ENCODE results near the gene SOWAHD. TPM values are rescaled to one million over a fixed set of nuclear protein-coding genes. Genes with fewer than 3 reads are reported as not detected.
"Not testable (repeated sequence)": the region's sequence is repeated elsewhere in the genome, so short reads cannot be mapped to it uniquely, and the experiment has no call there.

Gene SOWAHD
- total and polyA plus RNA-seq, 4 donors, result 0.10 to 2.5 (median 0.45) TPM

GRCh38 chrX:119791437-119792231 is 33.2 kb downstream of the SOWAHD start, which contains the start of gene RPL39 (continued):
- no peak for TF ChIP-seq FOXA2 (IDR thresholded peaks at IDR 0.05)

DNA sequence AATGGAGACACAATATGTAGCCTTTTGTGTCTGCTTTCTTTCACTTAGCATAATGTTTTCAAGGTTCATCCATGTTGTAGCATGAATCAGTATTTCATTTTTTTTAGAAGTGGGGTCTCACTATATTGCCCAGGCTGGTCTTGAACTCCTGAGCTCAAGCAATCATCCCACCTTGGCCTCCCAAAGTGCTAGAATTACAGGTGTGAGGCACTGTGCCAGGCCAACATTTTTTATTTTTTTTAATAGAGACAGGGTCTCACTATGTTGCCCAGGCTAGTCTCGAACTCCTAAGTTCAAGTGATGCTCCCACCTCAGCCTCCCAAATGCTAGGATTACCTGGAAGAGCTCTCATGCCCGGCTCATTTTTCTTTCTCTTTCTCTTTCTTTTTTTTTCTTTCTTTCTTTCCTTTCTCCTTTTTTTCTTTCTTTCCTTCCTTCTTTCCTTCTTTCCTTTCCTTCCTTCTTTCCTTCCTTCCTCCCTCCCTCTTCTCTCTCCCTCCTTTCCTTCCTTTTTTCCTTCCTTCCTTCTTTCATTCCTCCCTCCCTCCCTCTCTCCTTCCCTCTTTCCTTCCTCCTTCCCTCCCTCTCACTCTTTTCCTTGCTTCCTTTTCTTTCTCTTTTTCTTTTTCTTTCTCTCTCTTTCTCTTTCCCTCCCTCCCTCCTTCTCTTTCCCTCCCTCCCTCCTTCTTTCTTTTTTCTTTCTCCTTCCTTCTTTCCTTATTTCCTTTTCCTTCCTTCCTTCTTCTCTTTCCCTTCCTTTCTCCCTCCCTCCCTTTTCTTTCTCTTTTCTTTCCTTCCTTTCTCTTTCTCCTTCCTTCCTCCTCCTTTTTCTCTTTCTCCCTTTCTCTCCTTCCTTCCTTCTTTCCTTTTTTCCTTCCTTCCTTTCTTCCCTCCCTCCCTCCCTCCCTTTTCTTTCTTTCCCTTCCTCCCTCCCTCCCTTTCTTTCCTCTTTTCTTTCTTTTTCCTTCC is 43.1 kb downstream of the SOWAHD start:
- Histone ChIP-seq H3K27ac (ENCODE audit: low read depth in 1 of 2, low read length in 2 of 2) (no peak overlapping the region), H3K27me3 (ENCODE audit: control insufficient read depth in 4 of 4, insufficient read depth in 4 of 4, low read length in 3 of 4) (no peaks in the 10 kb centered on the region), H3K4me1 (ENCODE audit: control insufficient read depth in 4 of 4, insufficient read depth in 4 of 4, low read length in 3 of 4) (no peaks in the 10 kb centered on the region), H3K36me3 (ENCODE audit: control insufficient read depth in 4 of 4, insufficient read depth in 3 of 4, low read depth in 1 of 4, low read length in 3 of 4) (peaks cover 0 to 2% (median 0%) of the 10 kb centered on the region in 4 donors), H3K9me3 (ENCODE audit: control insufficient read depth in 4 of 4, low read length in 3 of 4) (no peaks in the 10 kb centered on the region), H3K9ac (ENCODE audit: low read depth in 1 of 2, low read length in 2 of 2) (no peak overlapping the region), H3K4me3 (ENCODE audit: low read depth in 1 of 3, low read length in 3 of 3) (no peak overlapping the region)
- no peak for DNase-seq (ENCODE audit: low spot score)
- no peak for TF ChIP-seq HNF4A (conservative IDR thresholded peaks at IDR 0.05)
- no peak for TF ChIP-seq JUND (IDR thresholded peaks at IDR 0.05)
- no peak for TF ChIP-seq RAD21 (IDR thresholded peaks at IDR 0.05)
- TF ChIP-seq EGR1 (IDR thresholded peaks at IDR 0.05; ENCODE audit: low read depth in 2 of 2), result no peak
- WGBS, result 91% methylated on average over 2 of the region's 2 CpGs

DNA sequence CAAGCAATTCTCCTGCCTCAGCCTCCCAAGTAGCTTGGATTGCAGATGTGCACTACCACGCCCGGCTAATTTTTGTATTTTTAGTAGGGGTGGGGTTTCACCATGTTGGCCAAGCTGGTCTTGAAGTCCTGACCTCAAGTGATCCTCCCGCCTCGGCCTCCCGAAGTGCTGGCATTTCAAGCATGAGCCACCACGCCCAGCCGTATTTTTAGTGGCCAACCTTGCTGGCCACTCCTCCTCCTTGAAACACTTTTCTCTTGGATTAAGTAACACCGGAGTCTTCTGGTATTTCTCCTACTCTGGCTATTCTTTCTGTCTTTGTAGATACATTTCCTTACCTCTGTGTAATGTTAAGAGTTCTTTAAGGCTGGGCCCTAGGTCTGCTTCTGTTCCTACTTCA is 44.2 kb downstream of the SOWAHD start:
- TF ChIP-seq ATF3 (IDR thresholded peaks at IDR 0.05) (no peak), HNF4A (conservative IDR thresholded peaks at IDR 0.05) (no peak), GABPA (IDR thresholded peaks at IDR 0.05 in 1 of 2, conservative IDR thresholded peaks at IDR 0.05 in 1 of 2) (no peak)
- 98% methylated on average over 8 of the region's 8 CpGs for WGBS

GRCh38 chrX:119808461-119808860 is 50.1 kb downstream of the SOWAHD start:
- not testable (repeated sequence) for H3K27me3 ChIP-seq (ENCODE audit: control insufficient read depth in 4 of 4, insufficient read depth in 4 of 4, low read length in 3 of 4); H3K4me3 ChIP-seq (ENCODE audit: low read depth in 1 of 3, low read length in 3 of 3); H3K27ac ChIP-seq (ENCODE audit: low read depth in 1 of 2, low read length in 2 of 2); H3K4me1 ChIP-seq (ENCODE audit: control insufficient read depth in 4 of 4, insufficient read depth in 4 of 4, low read length in 3 of 4); H3K9me3 ChIP-seq (ENCODE audit: control insufficient read depth in 4 of 4, low read length in 3 of 4); DNase-seq (ENCODE audit: low spot score); H3K9ac ChIP-seq (ENCODE audit: low read depth in 1 of 2, low read length in 2 of 2); H3K36me3 ChIP-seq (ENCODE audit: control insufficient read depth in 4 of 4, insufficient read depth in 3 of 4, low read depth in 1 of 4, low read length in 3 of 4)
- WGBS, result 51% methylated on average over 2 of the region's 4 CpGs

More for the DNA sequence above, 44.2 kb downstream of the SOWAHD start:
- DNase-seq (ENCODE audit: low spot score), result no peak
- H3K9me3 ChIP-seq (ENCODE audit: control insufficient read depth in 4 of 4, low read length in 3 of 4), result no peaks in the 10 kb centered on the region
- H3K27ac ChIP-seq (ENCODE audit: low read depth in 1 of 2, low read length in 2 of 2), result no peak overlapping the region
- H3K4me3 ChIP-seq (ENCODE audit: low read depth in 1 of 3, low read length in 3 of 3), result no peak overlapping the region
- no peak overlapping the region for H3K9ac ChIP-seq (ENCODE audit: low read depth in 1 of 2, low read length in 2 of 2)
- peaks cover 0 to 2% (median 0%) of the 10 kb centered on the region in 4 donors for H3K36me3 ChIP-seq (ENCODE audit: control insufficient read depth in 4 of 4, insufficient read depth in 3 of 4, low read depth in 1 of 4, low read length in 3 of 4)
- H3K27me3 ChIP-seq (ENCODE audit: control insufficient read depth in 4 of 4, insufficient read depth in 4 of 4, low read length in 3 of 4), result no peaks in the 10 kb centered on the region
- no peaks in the 10 kb centered on the region for H3K4me1 ChIP-seq (ENCODE audit: control insufficient read depth in 4 of 4, insufficient read depth in 4 of 4, low read length in 3 of 4)

DNA sequence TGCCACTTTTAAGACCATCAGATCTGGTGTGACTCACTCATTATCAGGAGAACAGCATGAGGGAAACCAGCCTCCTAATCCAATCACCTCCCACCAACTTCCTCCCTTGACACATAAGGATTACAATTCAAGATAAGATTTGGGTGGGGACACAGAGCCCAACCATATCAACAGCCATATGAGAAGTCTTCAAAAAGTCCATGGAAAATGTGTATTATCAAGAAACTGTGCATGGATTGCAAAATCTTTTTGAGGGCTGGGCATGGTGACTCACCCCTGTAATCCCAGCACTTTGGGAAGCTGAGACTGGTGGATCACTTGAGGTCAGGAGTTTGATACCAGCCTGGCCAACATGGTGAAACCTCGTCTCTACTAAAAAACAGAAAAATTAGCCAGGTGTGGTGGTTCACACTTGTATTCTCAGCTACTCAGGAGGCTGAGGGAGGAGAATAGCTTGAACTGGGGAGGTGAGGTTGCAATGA is 50.8 kb downstream of the SOWAHD start:
- H3K27ac ChIP-seq (ENCODE audit: low read depth in 1 of 2, low read length in 2 of 2), result no peak overlapping the region
- H3K4me3 ChIP-seq (ENCODE audit: low read depth in 1 of 3, low read length in 3 of 3), result no peak overlapping the region
- H3K9ac ChIP-seq (ENCODE audit: low read depth in 1 of 2, low read length in 2 of 2), result no peak overlapping the region
- TF ChIP-seq JUND (IDR thresholded peaks at IDR 0.05), result peak in 1 of 2 donors; percentile 12
- TF ChIP-seq, protein P1, sequence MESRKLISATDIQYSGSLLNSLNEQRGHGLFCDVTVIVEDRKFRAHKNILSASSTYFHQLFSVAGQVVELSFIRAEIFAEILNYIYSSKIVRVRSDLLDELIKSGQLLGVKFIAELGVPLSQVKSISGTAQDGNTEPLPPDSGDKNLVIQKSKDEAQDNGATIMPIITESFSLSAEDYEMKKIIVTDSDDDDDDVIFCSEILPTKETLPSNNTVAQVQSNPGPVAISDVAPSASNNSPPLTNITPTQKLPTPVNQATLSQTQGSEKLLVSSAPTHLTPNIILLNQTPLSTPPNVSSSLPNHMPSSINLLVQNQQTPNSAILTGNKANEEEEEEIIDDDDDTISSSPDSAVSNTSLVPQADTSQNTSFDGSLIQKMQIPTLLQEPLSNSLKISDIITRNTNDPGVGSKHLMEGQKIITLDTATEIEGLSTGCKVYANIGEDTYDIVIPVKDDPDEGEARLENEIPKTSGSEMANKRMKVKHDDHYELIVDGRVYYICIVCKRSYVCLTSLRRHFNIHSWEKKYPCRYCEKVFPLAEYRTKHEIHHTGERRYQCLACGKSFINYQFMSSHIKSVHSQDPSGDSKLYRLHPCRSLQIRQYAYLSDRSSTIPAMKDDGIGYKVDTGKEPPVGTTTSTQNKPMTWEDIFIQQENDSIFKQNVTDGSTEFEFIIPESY (IDR thresholded peaks at IDR 0.05), result no peak
- WGBS, result 83% methylated on average over 1 of the region's 1 CpG
- H3K9me3 ChIP-seq (ENCODE audit: control insufficient read depth in 4 of 4, low read length in 3 of 4), result no peaks in the 10 kb centered on the region
- no peaks in the 10 kb centered on the region for H3K36me3 ChIP-seq (ENCODE audit: control insufficient read depth in 4 of 4, insufficient read depth in 3 of 4, low read depth in 1 of 4, low read length in 3 of 4)
- H3K27me3 ChIP-seq (ENCODE audit: control insufficient read depth in 4 of 4, insufficient read depth in 4 of 4, low read length in 3 of 4), result no peaks in the 10 kb centered on the region
- no peaks in the 10 kb centered on the region for H3K4me1 ChIP-seq (ENCODE audit: control insufficient read depth in 4 of 4, insufficient read depth in 4 of 4, low read length in 3 of 4)
- no peak for DNase-seq (ENCODE audit: low spot score)

Data from liver (tissue), 9 donors.